Mononuclear cell (primary cell): ENCODE measurements around the gene TNFAIP1. TPM values are rescaled to one million over a fixed set of nuclear protein-coding genes. Genes with fewer than 3 reads are reported as not detected.
"Not testable (repeated sequence)": the region's sequence is repeated elsewhere in the genome, so short reads cannot be mapped to it uniquely, and the experiment has no call there.

Experiments used
- H3K27me3 ChIP-seq: 2 replicates; pipeline ENCODE4 v1.6.0; 2011; ENCODE audit warnings: low read length, control low read depth; ENCODE audit not compliant: insufficient read depth
- H3K4me1 ChIP-seq: 2 replicates; pipeline ENCODE4 v1.5.1; 2011; ENCODE audit warnings: mild to moderate bottlenecking, low read length, control low read depth; ENCODE audit not compliant: insufficient read depth
- H3K4me3 ChIP-seq: 2 replicates; pipeline ENCODE4 v1.5.1; 2011; ENCODE audit warnings: mild to moderate bottlenecking, low read length, moderate library complexity
- H3K9me3 ChIP-seq: 2 replicates; pipeline ENCODE4 v1.5.1; 2011; ENCODE audit warnings: low read depth, mild to moderate bottlenecking, control low read depth, low read length
- total RNA-seq: library from RNA; depleted of rRNA; stranded (reverse); fragments of >200 nt; gene quantifications from one replicate; pipeline ENCODE4 v1.2.3, GENCODE V29; 2012

Gene TNFAIP1
- total RNA-seq, 1 donor = 5.0 TPM

DNA sequence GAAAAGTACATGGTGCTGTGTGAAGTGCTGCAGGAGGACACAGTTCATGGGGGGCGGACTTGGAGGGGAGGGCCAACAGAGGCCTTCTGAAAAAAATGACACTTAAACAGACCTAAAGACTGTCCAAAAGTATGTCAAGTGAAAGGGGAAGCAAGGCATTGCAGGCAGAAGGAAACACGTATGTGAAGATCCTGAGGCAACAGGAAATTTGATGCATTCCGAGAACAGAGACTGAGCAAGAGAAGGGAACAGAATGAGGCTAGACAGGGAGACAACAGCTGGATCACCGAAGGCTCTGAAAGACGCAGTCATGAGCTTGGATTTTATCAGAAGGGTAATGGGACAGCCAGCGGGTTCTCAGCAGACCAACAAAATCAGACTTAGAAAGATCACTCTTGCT, 1.4 kb upstream of the TNFAIP1 start:
- H3K4me1 ChIP-seq = peaks cover 34% of the 10 kb centered on the region
- no peaks in the 10 kb centered on the region for H3K27me3 ChIP-seq
- H3K9me3 ChIP-seq = no peaks in the 10 kb centered on the region
- H3K4me3 ChIP-seq = peak overlapping the region; percentile 53

DNA sequence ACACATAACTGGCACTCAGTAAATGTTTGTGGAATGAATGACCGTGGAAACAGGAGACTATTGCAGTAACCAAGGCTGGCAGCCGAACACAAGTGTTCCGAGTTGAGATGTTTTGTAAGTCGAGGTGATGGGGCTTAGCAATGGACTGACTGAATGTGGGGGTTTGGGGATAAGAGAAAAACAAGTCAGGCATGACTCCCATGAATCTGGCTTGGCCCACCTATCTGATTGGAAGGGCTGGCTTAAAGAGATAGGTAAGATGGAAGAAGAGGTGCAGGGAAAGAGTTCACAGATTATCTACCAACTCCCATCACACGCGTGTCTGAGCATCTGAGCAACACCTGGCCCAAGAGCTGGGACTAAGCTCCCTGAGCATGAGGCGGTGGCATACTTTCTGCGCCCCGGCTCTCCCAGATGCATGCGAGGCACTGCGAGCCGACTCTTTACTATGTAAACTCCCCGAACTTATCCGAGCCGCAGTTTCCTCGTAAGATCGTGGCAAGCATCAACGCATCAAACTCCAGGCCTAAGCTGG, 828 bp upstream of the TNFAIP1 start:
- Histone ChIP-seq H3K4me1 (peaks cover 34% of the 10 kb centered on the region), H3K4me3 (peak overlapping the region; percentile 53), H3K27me3 (no peaks in the 10 kb centered on the region), H3K9me3 (no peaks in the 10 kb centered on the region)

DNA sequence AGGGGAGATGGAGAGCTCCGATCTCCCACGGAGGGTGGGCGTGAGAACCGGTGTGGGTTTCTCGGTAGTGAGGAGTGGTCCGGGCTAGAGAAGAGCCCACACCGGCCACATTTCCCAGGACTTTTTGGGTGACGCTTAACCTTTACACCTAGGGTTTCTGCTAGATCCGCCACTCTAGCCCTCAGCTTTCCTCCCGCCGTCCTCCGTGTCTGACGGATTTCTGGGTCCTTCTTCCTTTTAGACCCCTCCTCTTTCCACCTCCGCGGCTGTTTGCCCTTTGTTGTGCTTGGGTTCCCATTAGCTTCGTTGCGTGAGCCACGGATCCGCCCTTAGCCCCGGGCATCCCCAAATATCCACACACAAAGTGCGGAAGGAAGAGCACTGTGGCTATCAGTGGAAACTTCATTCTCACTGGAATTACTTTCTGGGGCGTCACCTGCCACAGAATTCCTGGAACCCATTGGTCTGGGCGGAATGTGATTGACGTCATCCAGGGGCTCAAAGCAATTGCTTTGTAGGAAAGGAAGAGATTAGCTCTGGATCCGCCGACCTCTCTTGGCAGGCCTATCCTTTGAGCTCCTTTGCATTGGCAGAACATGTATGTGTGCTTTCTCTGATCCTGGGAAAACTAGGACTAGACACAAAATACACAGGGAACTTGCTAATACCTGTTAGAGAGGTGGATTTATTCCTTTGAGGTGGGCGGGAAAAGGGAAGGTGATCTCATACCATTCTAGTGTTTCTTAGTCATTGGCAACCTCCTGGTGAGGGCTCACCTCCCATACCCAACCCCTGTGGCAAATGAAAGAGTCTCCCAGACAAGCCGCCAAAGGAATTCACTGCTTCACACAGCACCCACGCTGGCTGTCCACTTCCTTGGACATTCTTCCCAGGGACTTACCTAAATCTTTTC, 654 bp downstream of the TNFAIP1 start:
- peak overlapping the region; percentile 53 for H3K4me3 ChIP-seq
- no peaks in the 10 kb centered on the region for H3K9me3 ChIP-seq
- peaks cover 34% of the 10 kb centered on the region for H3K4me1 ChIP-seq
- no peaks in the 10 kb centered on the region for H3K27me3 ChIP-seq

GRCh38 chr17:28338056-28338768, 2.7 kb downstream of the TNFAIP1 start:
- no peaks in the 10 kb centered on the region for H3K27me3 ChIP-seq
- no peak overlapping the region for H3K4me3 ChIP-seq
- peaks cover 32% of the 10 kb centered on the region for H3K4me1 ChIP-seq
- H3K9me3 ChIP-seq = no peaks in the 10 kb centered on the region

GRCh38 chr17:28338769-28339212, 3.2 kb downstream of the TNFAIP1 start:
- H3K27me3 ChIP-seq, H3K9me3 ChIP-seq, H3K4me3 ChIP-seq: not testable (repeated sequence)
- peaks cover 26% of the 10 kb centered on the region for H3K4me1 ChIP-seq

- Histone ChIP-seq H3K9me3 (no peaks in the 10 kb centered on the region), H3K27me3 (no peaks in the 10 kb centered on the region), H3K4me3 (no peak overlapping the region), H3K4me1 (peaks cover 20% of the 10 kb centered on the region)
Measured at GRCh38 chr17:28339431-28339830, 3.9 kb downstream of the TNFAIP1 start.

- H3K9me3 ChIP-seq = no peaks in the 10 kb centered on the region
- no peak overlapping the region for H3K4me3 ChIP-seq
- no peaks in the 10 kb centered on the region for H3K27me3 ChIP-seq
- H3K4me1 ChIP-seq = peaks cover 14% of the 10 kb centered on the region
Measured at GRCh38 chr17:28340374-28340773, 4.8 kb downstream of the TNFAIP1 start.

- H3K27me3 ChIP-seq = no peaks in the 10 kb centered on the region
- no peak overlapping the region for H3K4me3 ChIP-seq
- peaks cover 8% of the 10 kb centered on the region for H3K4me1 ChIP-seq
- no peaks in the 10 kb centered on the region for H3K9me3 ChIP-seq
Measured at GRCh38 chr17:28341516-28341915, 6.0 kb downstream of the TNFAIP1 start.

GRCh38 chr17:28342313-28342712, 6.8 kb downstream of the TNFAIP1 start:
- H3K4me3 ChIP-seq = no peak overlapping the region
- H3K4me1 ChIP-seq = no peaks in the 10 kb centered on the region
- H3K9me3 ChIP-seq = no peaks in the 10 kb centered on the region
- H3K27me3 ChIP-seq = no peaks in the 10 kb centered on the region

DNA sequence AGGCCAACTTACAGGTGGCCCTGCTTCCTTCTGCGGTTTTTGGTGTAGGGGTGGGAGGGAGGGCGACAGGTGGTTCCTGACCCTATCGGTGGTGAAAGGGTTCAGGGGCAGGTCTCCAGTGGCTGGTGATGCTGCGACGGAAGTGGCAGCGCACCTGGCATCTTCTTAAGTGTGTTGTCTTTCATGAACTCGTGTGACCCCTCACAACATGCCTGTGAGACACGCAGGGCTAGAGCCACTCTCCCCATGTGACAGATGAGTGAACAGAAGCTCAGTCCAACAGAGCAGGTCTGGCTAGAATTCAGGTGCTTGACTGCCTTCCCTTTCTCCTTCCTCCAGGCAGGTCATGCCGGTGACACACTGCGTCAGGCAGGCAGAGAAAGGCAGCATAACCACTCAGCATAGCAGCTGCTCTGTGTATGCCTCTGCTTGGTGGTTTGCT, 8.0 kb downstream of the TNFAIP1 start:
- Histone ChIP-seq H3K27me3 (no peaks in the 10 kb centered on the region), H3K4me3 (no peak overlapping the region), H3K4me1 (no peaks in the 10 kb centered on the region), H3K9me3 (no peaks in the 10 kb centered on the region)

GRCh38 chr17:28344011-28344410, 8.4 kb downstream of the TNFAIP1 start:
- H3K4me3 ChIP-seq = no peak overlapping the region
- H3K27me3 ChIP-seq = no peaks in the 10 kb centered on the region
- no peaks in the 10 kb centered on the region for H3K4me1 ChIP-seq
- H3K9me3 ChIP-seq = no peaks in the 10 kb centered on the region

- Histone ChIP-seq H3K4me1 (no peaks in the 10 kb centered on the region), H3K4me3 (no peak overlapping the region), H3K9me3 (no peaks in the 10 kb centered on the region), H3K27me3 (no peaks in the 10 kb centered on the region)
Measured at GRCh38 chr17:28344435-28344901, 8.9 kb downstream of the TNFAIP1 start.

- Histone ChIP-seq H3K9me3 (no peaks in the 10 kb centered on the region), H3K4me3 (no peak overlapping the region), H3K4me1 (no peaks in the 10 kb centered on the region)
Measured at GRCh38 chr17:28345419-28346198, 10.0 kb downstream of the TNFAIP1 start.

DNA sequence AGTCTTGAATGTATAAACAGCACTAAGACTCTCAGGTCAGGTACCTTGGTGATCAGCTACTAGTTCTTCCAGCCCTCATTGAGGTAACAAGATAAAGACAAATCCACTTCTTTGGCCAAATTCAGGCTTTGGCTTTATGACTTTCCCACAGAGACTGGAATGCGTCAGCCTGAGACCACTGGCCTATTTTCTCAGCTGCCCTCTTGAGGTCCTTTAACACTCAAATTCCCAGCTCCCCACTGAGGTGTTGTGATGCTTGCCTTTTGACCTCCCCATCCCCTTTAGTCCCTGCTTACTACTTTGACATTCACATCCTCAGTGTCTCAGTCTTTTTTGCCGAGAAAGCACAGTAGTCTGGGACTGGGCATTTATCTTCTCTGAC, 10.6 kb downstream of the TNFAIP1 start:
- H3K4me3 ChIP-seq = no peak overlapping the region
- H3K9me3 ChIP-seq = no peaks in the 10 kb centered on the region
- no peaks in the 10 kb centered on the region for H3K27me3 ChIP-seq
- no peaks in the 10 kb centered on the region for H3K4me1 ChIP-seq

More at GRCh38 chr17:28345419-28346198, 10.0 kb downstream of the TNFAIP1 start:
- no peaks in the 10 kb centered on the region for H3K27me3 ChIP-seq
